HG03460 (cell line): ENCODE results near the gene RFFL.

ENCODE experiments used
- ATAC-seq: cut with Tn5 transposase; IDR thresholded peaks from one replicate; pipeline ENCODE4 v1.9.1; 2021; ENCODE audit not compliant: unreplicated experiment

Gene RFFL

DNA sequence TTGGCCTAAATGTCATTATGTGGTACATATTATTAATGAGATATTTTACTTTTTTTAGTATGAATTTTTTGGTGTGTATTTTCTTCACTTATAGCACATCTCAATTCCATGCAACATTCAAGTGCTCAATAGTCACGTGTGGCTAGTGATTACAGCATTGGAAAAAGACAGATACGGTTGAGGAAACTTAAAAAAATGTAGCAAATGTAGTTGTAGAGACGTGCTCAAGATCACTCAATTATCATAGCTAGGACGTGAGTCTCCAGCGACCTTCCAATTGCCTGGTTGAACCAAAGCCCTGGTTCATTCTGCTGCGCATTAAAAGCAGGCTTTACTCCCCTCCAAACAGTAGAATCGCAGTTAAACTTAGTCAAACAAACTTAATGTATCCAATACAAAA is 84.4 kb downstream of the RFFL start:
- no peak for ATAC-seq

DNA sequence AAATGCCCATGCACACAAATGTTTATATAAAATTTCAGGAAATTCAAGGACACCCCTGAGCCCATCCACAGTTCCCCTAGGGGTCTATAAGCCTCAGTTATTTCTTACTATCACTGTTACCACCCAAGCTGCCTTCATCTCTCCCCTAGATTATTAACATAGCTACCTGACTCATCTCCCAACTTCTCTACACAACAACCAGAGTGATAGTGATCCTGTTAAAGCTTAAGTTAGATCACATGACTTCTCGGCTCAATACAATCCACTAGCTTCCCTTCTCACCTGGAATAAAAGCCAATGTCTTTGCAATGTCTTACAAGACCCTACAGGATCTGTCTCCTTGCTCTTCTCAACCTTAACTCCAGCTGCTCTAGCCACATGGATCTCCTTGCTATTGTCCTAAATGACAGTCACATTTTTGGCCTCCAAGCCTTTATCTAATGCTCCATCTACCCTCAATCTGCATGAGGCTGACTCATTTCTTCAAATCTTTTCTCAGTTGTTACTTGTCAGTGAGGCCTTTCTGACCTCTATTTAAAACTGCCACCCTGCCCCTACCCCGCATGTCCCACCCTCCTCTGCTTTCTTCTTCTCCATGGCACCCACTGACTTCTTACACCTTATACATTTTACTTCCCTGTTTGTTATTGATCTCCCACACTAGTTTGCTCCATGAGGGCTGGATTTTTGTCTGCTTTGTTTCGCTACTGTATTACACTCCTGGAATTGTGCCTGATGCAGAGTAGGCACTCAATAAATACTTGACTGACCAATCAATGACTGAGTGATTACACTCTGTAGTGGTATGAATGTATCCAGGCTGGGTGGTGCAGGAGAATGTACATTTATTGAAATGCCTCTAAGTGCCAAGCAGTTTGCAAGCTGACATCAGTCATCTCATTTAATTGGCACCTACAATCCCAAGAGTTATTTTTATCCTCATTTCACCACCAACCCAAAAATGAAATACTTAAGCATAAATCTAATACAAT is 88.4 kb downstream of the RFFL start:
- ATAC-seq: no peak

DNA sequence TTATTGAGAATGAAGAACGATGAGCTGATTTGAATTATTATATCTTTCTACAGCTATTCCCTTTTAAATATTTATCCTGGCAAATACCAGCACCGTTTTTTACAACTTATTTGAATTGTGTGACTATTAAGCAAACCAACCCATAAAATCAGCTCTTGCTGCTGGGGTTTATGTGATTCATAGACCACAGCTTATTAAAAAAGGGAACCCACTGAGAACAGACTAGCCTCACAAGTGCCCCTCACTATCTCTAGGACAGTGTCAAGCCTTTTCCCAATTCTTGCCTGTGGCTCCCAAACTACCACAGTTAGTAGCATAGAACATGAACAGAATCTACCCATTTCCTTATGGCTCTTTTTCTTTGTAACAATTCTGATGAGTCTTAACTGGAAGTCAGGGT is 89.3 kb downstream of the RFFL start:
- no peak for ATAC-seq

DNA sequence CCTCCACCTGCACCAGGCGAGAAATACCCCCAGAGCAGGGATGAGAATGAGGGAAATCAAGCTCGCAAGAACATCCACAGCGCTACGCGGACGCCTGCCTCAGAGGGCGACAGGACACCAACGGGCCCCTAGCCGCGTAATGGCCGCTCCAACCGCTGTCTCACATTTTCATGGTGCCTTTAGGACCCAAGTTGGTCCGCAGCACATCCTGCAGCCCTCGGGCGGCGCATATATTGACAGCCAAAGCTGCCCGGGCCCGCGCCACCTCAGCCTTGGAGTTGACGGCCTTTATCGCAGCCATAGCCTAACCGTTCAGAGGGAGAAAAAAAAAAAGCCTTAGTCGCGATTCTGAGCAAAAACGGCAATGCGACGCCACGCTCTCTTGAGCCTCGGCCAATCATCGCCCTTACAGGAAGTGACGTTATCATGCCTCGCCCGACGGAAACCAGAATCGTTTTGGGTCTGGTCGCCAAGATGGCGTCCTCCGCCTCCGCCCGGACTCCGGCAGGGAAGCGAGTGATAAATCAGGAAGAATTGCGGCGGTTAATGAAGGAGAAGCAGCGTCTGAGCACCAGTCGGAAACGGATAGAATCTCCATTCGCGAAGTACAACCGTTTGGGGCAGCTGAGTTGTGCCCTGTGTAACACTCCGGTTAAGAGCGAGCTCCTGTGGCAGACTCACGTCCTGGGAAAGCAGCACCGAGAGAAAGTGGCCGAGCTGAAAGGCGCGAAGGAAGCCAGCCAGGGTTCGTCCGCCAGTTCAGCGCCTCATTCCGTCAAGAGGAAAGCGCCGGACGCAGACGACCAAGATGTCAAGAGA is 102.2 kb downstream of the RFFL start, which contains the start of the genes CCT6B and ZNF830:
Gene CCT6B (minus strand): TSS at position 368 of the 819 bp plus-strand sequence. CDS start 67 bp downstream, at position 301.
Gene ZNF830 (plus strand): TSS at position 448 of the 819 bp plus-strand sequence. CDS start 27 bp downstream, at position 475.
- ATAC-seq: peak; percentile 94

DNA sequence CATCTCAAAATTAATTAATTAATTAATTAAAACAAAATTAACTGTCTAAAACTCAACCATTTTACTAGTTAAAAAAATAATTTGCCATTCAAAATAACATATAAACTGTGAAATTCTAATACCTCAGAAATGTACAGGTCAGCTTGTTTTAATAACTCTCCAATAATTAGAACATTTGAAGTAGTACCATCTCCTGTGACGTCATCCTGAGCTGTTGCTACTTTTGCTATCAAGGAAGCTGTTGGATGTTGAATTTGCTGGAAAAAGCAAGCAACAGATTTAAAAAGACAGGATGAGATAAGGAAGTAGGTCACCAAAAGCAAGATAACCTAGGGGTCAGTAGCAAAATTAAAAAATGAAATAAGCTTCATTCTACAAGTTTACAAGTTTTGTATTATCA is 105.1 kb downstream of the RFFL start:
- no peak for ATAC-seq
